Type B pancreatic cell (in vitro differentiated cells): Measurements from ENCODE around the gene ITPKA. TPM values are rescaled to one million over a fixed set of nuclear protein-coding genes. Genes with fewer than 3 reads are reported as not detected.

ENCODE experiments used
- DNase-seq: peaks from one replicate; pipeline ENCODE4 v3.0.0; 2021; ENCODE audit warnings: mixed read lengths; ENCODE audit not compliant: unreplicated experiment; ENCODE audit errors: extremely low spot score
- H3K27ac Mint-ChIP-seq: 2 replicates; pipeline ENCODE4 v1.8.0; 2021; ENCODE audit warnings: mild to moderate bottlenecking, mixed read lengths
- H3K27me3 Mint-ChIP-seq: 2 replicates; pipeline ENCODE4 v1.8.0; 2021; ENCODE audit warnings: mixed read lengths
- H3K36me3 Mint-ChIP-seq: 2 replicates; pipeline ENCODE4 v1.8.0; 2021; ENCODE audit warnings: mixed read lengths
- H3K4me1 Mint-ChIP-seq: one replicate; pipeline ENCODE4 v1.8.0; 2021; ENCODE audit warnings: mixed read lengths; ENCODE audit not compliant: unreplicated experiment
- H3K4me3 Mint-ChIP-seq: 2 replicates; pipeline ENCODE4 v1.8.0; 2021; ENCODE audit warnings: mild to moderate bottlenecking, mixed read lengths
- H3K9me3 Mint-ChIP-seq: 2 replicates; pipeline ENCODE4 v1.8.0; 2021; ENCODE audit warnings: mixed read lengths
- total RNA-seq: library from RNA; stranded (reverse); gene quantifications from 2 replicates; pipeline ENCODE4 v1.2.1, GENCODE V29; 2021; ENCODE audit warnings: low replicate concordance
- TF ChIP-seq, protein P1 (sequence below): fragments of 200-600 bp; sonication (generic); conservative IDR thresholded peaks from 2 replicates; pipeline ENCODE4 v1.5.0; 2021; ENCODE audit warnings: antibody characterized with exemption, mild to moderate bottlenecking

Gene ITPKA
- total RNA-seq, 1 donor from 2014 or later: 1.9 TPM

DNA sequence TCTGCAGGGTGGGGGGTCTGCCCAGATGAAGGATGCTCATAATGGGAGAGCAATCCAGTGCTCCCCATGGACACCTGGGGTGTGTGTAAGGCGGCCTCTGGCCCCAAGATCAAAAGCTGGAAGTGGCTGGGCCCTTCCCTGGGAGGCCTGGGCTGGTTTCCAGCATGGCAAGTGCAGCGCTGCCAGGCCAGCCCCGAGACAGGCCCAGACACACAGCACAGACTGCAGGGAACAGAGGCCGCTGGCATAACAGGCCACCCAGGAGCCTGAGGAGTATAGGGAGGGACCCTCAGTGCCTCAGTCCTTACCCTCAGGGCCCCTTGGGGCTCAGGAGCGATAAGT, 10.0 kb downstream of the ITPKA start:
- H3K27ac Mint-ChIP-seq: peak overlapping the region; percentile 59
- H3K4me3 Mint-ChIP-seq: peak overlapping the region; percentile 59
- DNase-seq: no peak
- peaks cover 4% of the 10 kb centered on the region for H3K4me1 Mint-ChIP-seq
- TF ChIP-seq, protein P1, sequence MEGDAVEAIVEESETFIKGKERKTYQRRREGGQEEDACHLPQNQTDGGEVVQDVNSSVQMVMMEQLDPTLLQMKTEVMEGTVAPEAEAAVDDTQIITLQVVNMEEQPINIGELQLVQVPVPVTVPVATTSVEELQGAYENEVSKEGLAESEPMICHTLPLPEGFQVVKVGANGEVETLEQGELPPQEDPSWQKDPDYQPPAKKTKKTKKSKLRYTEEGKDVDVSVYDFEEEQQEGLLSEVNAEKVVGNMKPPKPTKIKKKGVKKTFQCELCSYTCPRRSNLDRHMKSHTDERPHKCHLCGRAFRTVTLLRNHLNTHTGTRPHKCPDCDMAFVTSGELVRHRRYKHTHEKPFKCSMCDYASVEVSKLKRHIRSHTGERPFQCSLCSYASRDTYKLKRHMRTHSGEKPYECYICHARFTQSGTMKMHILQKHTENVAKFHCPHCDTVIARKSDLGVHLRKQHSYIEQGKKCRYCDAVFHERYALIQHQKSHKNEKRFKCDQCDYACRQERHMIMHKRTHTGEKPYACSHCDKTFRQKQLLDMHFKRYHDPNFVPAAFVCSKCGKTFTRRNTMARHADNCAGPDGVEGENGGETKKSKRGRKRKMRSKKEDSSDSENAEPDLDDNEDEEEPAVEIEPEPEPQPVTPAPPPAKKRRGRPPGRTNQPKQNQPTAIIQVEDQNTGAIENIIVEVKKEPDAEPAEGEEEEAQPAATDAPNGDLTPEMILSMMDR: no peak
- peaks cover 98% of the 10 kb centered on the region for H3K27me3 Mint-ChIP-seq
- H3K9me3 Mint-ChIP-seq: no peaks in the 10 kb centered on the region
- H3K36me3 Mint-ChIP-seq: no peaks in the 10 kb centered on the region

DNA sequence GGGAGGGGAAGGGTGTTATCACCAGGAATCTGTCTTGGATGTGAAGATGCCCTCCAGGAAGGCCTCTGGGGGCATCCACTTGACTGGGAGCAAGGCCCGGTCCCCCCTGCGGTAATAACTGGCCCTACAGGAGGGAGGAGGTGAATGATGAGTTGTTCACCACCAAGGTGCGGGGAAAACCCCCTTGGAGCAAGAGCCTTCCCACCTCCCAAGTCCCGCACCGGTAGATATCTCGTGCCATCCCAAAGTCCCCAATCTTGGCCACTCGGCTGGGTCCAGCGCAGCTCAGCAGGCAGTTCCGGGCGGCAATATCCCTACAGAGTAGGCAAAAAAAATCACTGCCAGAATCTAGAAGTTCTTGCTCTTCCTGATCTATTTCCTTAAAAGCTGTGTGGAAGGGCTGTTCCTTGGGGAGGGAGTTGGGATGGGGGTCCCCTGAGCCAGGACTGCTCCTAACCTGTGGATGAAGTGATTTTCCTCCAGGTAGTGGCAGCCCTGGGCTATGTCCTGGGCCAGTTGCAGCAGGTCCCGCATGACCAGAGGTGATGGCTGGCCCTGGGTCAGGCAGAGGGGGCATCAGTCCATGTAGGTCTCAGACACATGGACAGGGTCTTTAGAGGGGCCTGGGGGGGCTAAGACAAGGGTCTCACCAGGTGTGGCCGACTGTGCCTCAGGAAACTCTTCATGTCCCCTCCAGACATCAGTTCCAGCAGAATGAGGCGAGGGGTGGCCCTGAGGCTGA, 11.2 kb downstream of the ITPKA start:
- no peak overlapping the region for H3K27ac Mint-ChIP-seq
- TF ChIP-seq, protein P1: no peak
- peaks cover 4% of the 10 kb centered on the region for H3K4me1 Mint-ChIP-seq
- no peak overlapping the region for H3K4me3 Mint-ChIP-seq
- no peak for DNase-seq
- H3K9me3 Mint-ChIP-seq: no peaks in the 10 kb centered on the region
- no peaks in the 10 kb centered on the region for H3K36me3 Mint-ChIP-seq
- H3K27me3 Mint-ChIP-seq: peaks cover 95% of the 10 kb centered on the region

DNA sequence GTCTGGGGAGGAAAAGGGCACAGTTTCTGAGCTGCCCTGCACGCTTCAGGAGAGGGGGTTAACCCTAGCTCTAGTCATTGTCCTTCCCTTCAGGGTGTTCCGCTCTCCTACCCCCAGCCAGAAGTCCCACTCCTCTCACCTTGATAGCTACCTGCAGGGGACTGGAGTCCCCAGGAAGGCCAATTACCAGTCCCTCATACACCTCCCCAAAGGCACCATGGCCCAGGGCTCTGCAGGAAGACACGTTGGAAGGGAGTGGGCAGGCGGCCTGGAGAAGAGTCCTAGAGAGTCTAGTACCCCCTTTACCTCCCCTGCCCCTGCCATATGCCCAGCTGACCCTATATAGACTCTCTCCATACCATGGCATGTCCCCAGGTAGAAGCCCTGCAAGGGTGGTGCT, 12.1 kb downstream of the ITPKA start:
- DNase-seq: no peak
- Mint-ChIP-seq H3K9me3 (no peaks in the 10 kb centered on the region), H3K36me3 (no peaks in the 10 kb centered on the region), H3K27ac (no peak overlapping the region), H3K4me1 (peaks cover 4% of the 10 kb centered on the region), H3K4me3 (no peak overlapping the region), H3K27me3 (peaks cover 95% of the 10 kb centered on the region)
- TF ChIP-seq, protein P1: no peak

DNA sequence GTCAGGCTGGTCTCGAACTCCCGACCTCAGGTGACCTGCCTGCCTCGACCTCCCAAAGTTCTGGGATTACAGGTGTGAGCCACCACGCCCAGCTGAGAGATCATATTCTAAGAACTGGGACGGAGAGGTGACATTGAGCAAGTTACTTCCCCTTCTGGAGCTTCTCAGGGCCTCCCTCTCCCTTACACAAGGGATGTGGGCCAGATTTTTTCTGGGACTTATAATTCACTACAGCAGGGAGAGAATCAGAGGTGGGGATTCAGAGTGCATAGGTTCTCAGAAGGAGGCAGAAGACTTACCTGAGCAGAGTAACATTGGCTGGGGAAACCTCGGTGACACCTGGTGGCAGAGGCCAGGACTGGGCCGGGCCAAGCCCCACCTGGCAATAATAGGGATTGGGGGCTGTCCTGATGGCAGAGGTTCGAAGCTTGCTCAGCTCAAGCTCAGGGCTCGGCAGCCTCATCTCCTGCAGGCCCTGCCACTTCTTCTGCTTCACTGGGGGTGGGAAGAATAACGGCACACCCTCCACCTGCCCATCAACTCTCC, 13.2 kb downstream of the ITPKA start:
- H3K4me3 Mint-ChIP-seq: no peak overlapping the region
- TF ChIP-seq, protein P1: no peak
- H3K27me3 Mint-ChIP-seq: peaks cover 87% of the 10 kb centered on the region
- no peaks in the 10 kb centered on the region for H3K36me3 Mint-ChIP-seq
- no peaks in the 10 kb centered on the region for H3K9me3 Mint-ChIP-seq
- no peak for DNase-seq
- H3K4me1 Mint-ChIP-seq: no peaks in the 10 kb centered on the region
- H3K27ac Mint-ChIP-seq: no peak overlapping the region

DNA sequence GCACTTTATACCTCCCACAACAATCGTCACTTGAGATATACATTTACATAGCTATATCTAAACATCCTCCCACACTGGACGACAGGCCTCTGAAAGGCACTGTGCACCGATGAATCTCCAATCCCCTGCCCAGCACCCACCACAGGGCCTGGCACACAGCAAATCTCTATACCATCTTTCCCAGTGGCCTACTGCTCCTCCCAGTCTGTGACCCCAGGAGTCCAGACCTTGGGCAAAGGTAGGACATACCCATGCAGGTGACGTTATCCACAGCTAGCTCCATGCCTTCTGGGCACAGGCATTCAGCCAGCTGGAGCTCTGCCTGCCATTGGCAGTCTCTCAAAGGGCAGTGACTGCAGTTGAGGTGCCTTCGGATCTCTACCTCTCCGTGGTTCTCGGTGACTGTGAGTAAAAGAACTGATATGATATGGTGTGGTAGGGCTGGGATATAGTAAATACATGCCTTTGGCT, 14.2 kb downstream of the ITPKA start:
- no peak for DNase-seq
- no peaks in the 10 kb centered on the region for H3K9me3 Mint-ChIP-seq
- H3K27ac Mint-ChIP-seq: no peak overlapping the region
- no peaks in the 10 kb centered on the region for H3K36me3 Mint-ChIP-seq
- TF ChIP-seq, protein P1: no peak
- no peak overlapping the region for H3K4me3 Mint-ChIP-seq
- H3K4me1 Mint-ChIP-seq: peaks cover 4% of the 10 kb centered on the region
- peaks cover 86% of the 10 kb centered on the region for H3K27me3 Mint-ChIP-seq
